Measurements from ENCODE around the gene NT5DC2. TPM values are rescaled to one million over a fixed set of nuclear protein-coding genes. Genes with fewer than 3 reads are reported as not detected.

The NT5DC2 gene
- total RNA-seq, 1 experiment from 2014 or later, result 212 TPM

- DNase-seq, result no peak
- no peak for TF ChIP-seq CTCF (IDR thresholded peaks at IDR 0.05; ENCODE audit: insufficient read depth in 1 of 2, low read depth in 1 of 2, low read length in 1 of 2, severe bottlenecking in 1 of 2, unreplicated experiment in 1 of 2)
- no peaks in the 10 kb centered on the region for H3K9me3 Mint-ChIP-seq (ENCODE audit: unreplicated experiment)
- Histone ChIP-seq H3K9me3 (no peaks in the 10 kb centered on the region), H3K4me3 (ENCODE audit: low read depth, low read length) (no peak overlapping the region), H3K27me3 (replicated peaks; ENCODE audit: control insufficient read depth, insufficient read depth, low read length) (no peaks in the 10 kb centered on the region), H3K36me3 (ENCODE audit: control insufficient read depth, insufficient read depth, low read length) (0 out of 2 replicates have a peak, but pooled peaks cover 1% of the 10 kb centered on the region), H3K4me1 (no peaks in the 10 kb centered on the region)
- no peaks in the 10 kb centered on the region for H3K4me1 Mint-ChIP-seq (ENCODE audit: low read depth, unreplicated experiment)
- intact Hi-C loops (cut with micrococcal nuclease; ENCODE audit: unreplicated experiment), result no loop called here
- no peaks in the 10 kb centered on the region for H3K27me3 Mint-ChIP-seq (ENCODE audit: insufficient read depth, unreplicated experiment)
- BruUV-seq (replicated peaks), result no TSS peak
- H3K4me3 Mint-ChIP-seq (ENCODE audit: unreplicated experiment), result no peak overlapping the region
- ChIA-PET CTCF (interaction anchor here (0.6 kb wide), 1 partner anchor 265 kb away, joined by 4 read pairs; no protein-coding TSS in a partner anchor), POLR2A (no interaction called here)
- peaks cover 23% of the 10 kb centered on the region for H3K36me3 Mint-ChIP-seq (ENCODE audit: insufficient read depth, unreplicated experiment)
- H3K27ac Mint-ChIP-seq (ENCODE audit: unreplicated experiment), result no peak overlapping the region
These were observed 45.6 kb downstream of the NT5DC2 start for GRCh38 chr3:52487788-52488691.

GRCh38 chr3:52487050-52487787, 46.4 kb downstream of the NT5DC2 start:
- no peak overlapping the region for H3K4me3 Mint-ChIP-seq (ENCODE audit: unreplicated experiment)
- Histone ChIP-seq H3K4me1 (no peaks in the 10 kb centered on the region), H3K36me3 (ENCODE audit: control insufficient read depth, insufficient read depth, low read length) (peaks cover 1% of the 10 kb centered on the region; the same call in 1 of the 2 replicates), H3K4me3 (ENCODE audit: low read depth, low read length) (no peak overlapping the region), H3K9me3 (no peaks in the 10 kb centered on the region), H3K27me3 (replicated peaks; ENCODE audit: control insufficient read depth, insufficient read depth, low read length) (no peaks in the 10 kb centered on the region)
- H3K4me1 Mint-ChIP-seq (ENCODE audit: low read depth, unreplicated experiment), result no peaks in the 10 kb centered on the region
- DNase-seq, result no peak
- no peak overlapping the region for H3K27ac Mint-ChIP-seq (ENCODE audit: unreplicated experiment)
- no peaks in the 10 kb centered on the region for H3K27me3 Mint-ChIP-seq (ENCODE audit: insufficient read depth, unreplicated experiment)
- CTCF ChIA-PET, result no interaction called here
- intact Hi-C loops (cut with micrococcal nuclease; ENCODE audit: unreplicated experiment), result no loop called here
- no peak for TF ChIP-seq CTCF (IDR thresholded peaks at IDR 0.05; ENCODE audit: insufficient read depth in 1 of 2, low read depth in 1 of 2, low read length in 1 of 2, severe bottlenecking in 1 of 2, unreplicated experiment in 1 of 2)
- POLR2A ChIA-PET, result no interaction called here
- no peaks in the 10 kb centered on the region for H3K9me3 Mint-ChIP-seq (ENCODE audit: unreplicated experiment)
- BruUV-seq (replicated peaks), result no TSS peak
- peaks cover 26% of the 10 kb centered on the region for H3K36me3 Mint-ChIP-seq (ENCODE audit: insufficient read depth, unreplicated experiment)

GRCh38 chr3:52484680-52485461, 48.8 kb downstream of the NT5DC2 start:
- Histone ChIP-seq H3K9me3 (no peaks in the 10 kb centered on the region), H3K4me1 (no peaks in the 10 kb centered on the region), H3K27me3 (replicated peaks; ENCODE audit: control insufficient read depth, insufficient read depth, low read length) (no peaks in the 10 kb centered on the region), H3K4me3 (ENCODE audit: low read depth, low read length) (no peak overlapping the region), H3K36me3 (ENCODE audit: control insufficient read depth, insufficient read depth, low read length) (peaks cover 1% of the 10 kb centered on the region)
- Mint-ChIP-seq H3K36me3 (ENCODE audit: insufficient read depth, unreplicated experiment) (peaks cover 30% of the 10 kb centered on the region), H3K4me1 (ENCODE audit: low read depth, unreplicated experiment) (no peaks in the 10 kb centered on the region), H3K9me3 (ENCODE audit: unreplicated experiment) (no peaks in the 10 kb centered on the region), H3K27ac (ENCODE audit: unreplicated experiment) (no peak overlapping the region), H3K27me3 (ENCODE audit: insufficient read depth, unreplicated experiment) (no peaks in the 10 kb centered on the region), H3K4me3 (ENCODE audit: unreplicated experiment) (no peak overlapping the region)
- no peak for DNase-seq
- BruUV-seq (replicated peaks), result no TSS peak
- POLR2A ChIA-PET, result no interaction called here
- intact Hi-C loops (cut with micrococcal nuclease; ENCODE audit: unreplicated experiment), result no loop called here
- CTCF ChIA-PET, result no interaction called here
- TF ChIP-seq CTCF (IDR thresholded peaks at IDR 0.05; ENCODE audit: insufficient read depth in 1 of 2, low read depth in 1 of 2, low read length in 1 of 2, severe bottlenecking in 1 of 2, unreplicated experiment in 1 of 2), result no peak

Data from Caco-2 (cell line).